Caco-2 (cell line): Measurements from ENCODE around the gene ZNF181. TPM values are rescaled to one million over a fixed set of nuclear protein-coding genes. Genes with fewer than 3 reads are reported as not detected.

Experiments
- BruUV-seq: library from RNA; stranded (reverse); fragments of 400-500 nt; replicated peaks from 2 replicates; lab custom pipeline; 2021; lab: Mats Ljungman, UMichigan
- CTCF ChIA-PET: fragments of 300-600 bp; sonication (Branson Sonifier 250); formaldehyde crosslinking; loops from one replicate; lab custom pipeline; 2022; ENCODE audit warnings: antibody characterized with exemption; lab: Charles Lee
- POLR2A ChIA-PET: fragments of 300-600 bp; sonication (Branson Sonifier 250); formaldehyde crosslinking; loops from one replicate; lab custom pipeline; 2022; ENCODE audit warnings: antibody characterized with exemption; lab: Charles Lee
- DNase-seq, 2 experiments: peaks; one replicate each; pipeline versions ENCODE4 v3.0.0 to v3.0.0-alpha.2; 2020 to 2022
- H3K27me3 ChIP-seq: replicated peaks from 2 replicates; pipeline ENCODE4 v1.6.0; 2011; ENCODE audit warnings: low read length; ENCODE audit not compliant: control insufficient read depth, insufficient read depth
- H3K36me3 ChIP-seq: 2 replicates; pipeline ENCODE4 v1.5.1; 2011; ENCODE audit warnings: low read length; ENCODE audit not compliant: control insufficient read depth, insufficient read depth
- H3K4me1 ChIP-seq: fragments of 250-450 bp; sonication (Bioruptor Pico); 2 replicates; pipeline ENCODE4 v1.5.1; 2020; ENCODE audit warnings: mild to moderate bottlenecking
- H3K4me3 ChIP-seq: 2 replicates; pipeline ENCODE4 v1.5.1; 2011; ENCODE audit warnings: low read depth, mild to moderate bottlenecking, control low read depth, low read length
- H3K9me3 ChIP-seq: fragments of 250-450 bp; sonication (Bioruptor Pico); 2 replicates; pipeline ENCODE4 v1.5.1; 2020; ENCODE audit warnings: mild to moderate bottlenecking, moderate library complexity
- H3K27ac Mint-ChIP-seq: one replicate; pipeline ENCODE4 v1.8.0; 2022; ENCODE audit warnings: mixed read lengths; ENCODE audit not compliant: unreplicated experiment
- H3K27me3 Mint-ChIP-seq: one replicate; pipeline ENCODE4 v1.8.0; 2022; ENCODE audit warnings: mixed read lengths; ENCODE audit not compliant: insufficient read depth, unreplicated experiment
- H3K36me3 Mint-ChIP-seq: one replicate; pipeline ENCODE4 v1.8.0; 2022; ENCODE audit warnings: mild to moderate bottlenecking, mixed read lengths; ENCODE audit not compliant: insufficient read depth, unreplicated experiment
- H3K4me1 Mint-ChIP-seq: one replicate; pipeline ENCODE4 v1.8.0; 2022; ENCODE audit warnings: low read depth, mixed read lengths; ENCODE audit not compliant: unreplicated experiment
- H3K4me3 Mint-ChIP-seq: one replicate; pipeline ENCODE4 v1.8.0; 2022; ENCODE audit warnings: mild to moderate bottlenecking, moderate library complexity, mixed read lengths; ENCODE audit not compliant: unreplicated experiment
- H3K9me3 Mint-ChIP-seq: one replicate; pipeline ENCODE4 v1.8.0; 2022; ENCODE audit warnings: mixed read lengths; ENCODE audit not compliant: unreplicated experiment
- intact Hi-C: fragments of 100-400 bp; cut with micrococcal nuclease; formaldehyde crosslinking; loops from one replicate; pipeline ENCODE4 v1.10.0; 2022; ENCODE audit not compliant: unreplicated experiment
- total RNA-seq: library from RNA; stranded (reverse); gene quantifications from 2 replicates; pipeline ENCODE4 v1.2.3, GENCODE V29; 2022
- TF ChIP-seq, protein P1 (sequence below), 2 experiments: fragments of 200-600 bp in 1 of 2; IDR thresholded peaks; 1 replicate in 1 of 2; 2 replicates in 1 of 2; pipeline versions ENCODE4 v1.5.1 to v1.8.0; 2011 to 2022; ENCODE audit warnings: antibody characterized with exemption in 1 of 2, control low read depth in 1 of 2, inconsistent platforms in 1 of 2, low read depth in 1 of 2, low read length in 1 of 2, mild to moderate bottlenecking in 1 of 2, moderate library complexity in 1 of 2; ENCODE audit not compliant: insufficient read depth in 1 of 2, severe bottlenecking in 1 of 2, unreplicated experiment in 1 of 2

Gene ZNF181
- total RNA-seq, 1 experiment from 2014 or later = 5.4 TPM

DNA sequence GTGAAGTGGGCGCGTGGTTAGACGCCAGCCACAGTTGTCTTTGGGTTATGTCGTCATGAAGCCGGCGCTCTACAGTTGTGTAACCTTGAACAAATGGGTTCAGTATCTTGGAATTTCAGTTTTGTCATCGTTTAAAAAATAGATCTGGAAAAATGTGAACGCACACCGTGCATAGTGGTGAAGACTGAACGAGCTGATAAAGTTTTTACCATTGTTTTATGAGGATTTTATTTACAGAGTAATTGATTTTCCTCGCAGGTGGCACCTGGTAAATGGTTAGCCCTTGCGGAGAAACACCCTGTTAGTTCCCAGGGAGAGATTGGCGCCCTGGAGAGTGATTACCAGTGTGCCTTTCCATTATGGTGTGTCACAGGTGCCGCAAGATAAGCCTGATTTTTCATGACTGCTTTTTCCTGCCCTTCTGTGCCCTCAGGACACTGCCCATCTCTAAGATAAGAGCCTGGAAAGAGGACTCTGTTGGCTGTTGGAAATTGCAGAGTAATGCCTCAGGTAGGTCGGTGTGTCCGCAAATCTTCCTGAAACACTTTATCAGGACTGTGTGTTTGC lies 577 bp downstream of the ZNF181 start:
- Histone ChIP-seq H3K9me3 (0 out of 2 replicates have a peak, but pooled peaks cover 4% of the 10 kb centered on the region), H3K27me3 (no peaks in the 10 kb centered on the region), H3K4me3 (peak overlapping the region; percentile 62), H3K36me3 (no peaks in the 10 kb centered on the region; the same call in 1 of the 2 replicates), H3K4me1 (peaks cover 7% of the 10 kb centered on the region)
- Mint-ChIP-seq H3K27me3 (no peaks in the 10 kb centered on the region), H3K4me3 (peak overlapping the region; percentile 72), H3K27ac (peak overlapping the region; percentile 74), H3K9me3 (peaks cover 9% of the 10 kb centered on the region), H3K36me3 (peaks cover 24% of the 10 kb centered on the region), H3K4me1 (peaks cover 10% of the 10 kb centered on the region)
- ChIA-PET CTCF (no interaction called here), POLR2A (no interaction called here)
- TSS peak; percentile 49 for BruUV-seq
- DNase-seq = peak; percentile 13 to 42
- intact Hi-C loops = loop anchor here (1.0 kb wide), 1 partner anchor 39 kb away; the partner anchor contains the start of gene ZNF599
- TF ChIP-seq, protein P1, sequence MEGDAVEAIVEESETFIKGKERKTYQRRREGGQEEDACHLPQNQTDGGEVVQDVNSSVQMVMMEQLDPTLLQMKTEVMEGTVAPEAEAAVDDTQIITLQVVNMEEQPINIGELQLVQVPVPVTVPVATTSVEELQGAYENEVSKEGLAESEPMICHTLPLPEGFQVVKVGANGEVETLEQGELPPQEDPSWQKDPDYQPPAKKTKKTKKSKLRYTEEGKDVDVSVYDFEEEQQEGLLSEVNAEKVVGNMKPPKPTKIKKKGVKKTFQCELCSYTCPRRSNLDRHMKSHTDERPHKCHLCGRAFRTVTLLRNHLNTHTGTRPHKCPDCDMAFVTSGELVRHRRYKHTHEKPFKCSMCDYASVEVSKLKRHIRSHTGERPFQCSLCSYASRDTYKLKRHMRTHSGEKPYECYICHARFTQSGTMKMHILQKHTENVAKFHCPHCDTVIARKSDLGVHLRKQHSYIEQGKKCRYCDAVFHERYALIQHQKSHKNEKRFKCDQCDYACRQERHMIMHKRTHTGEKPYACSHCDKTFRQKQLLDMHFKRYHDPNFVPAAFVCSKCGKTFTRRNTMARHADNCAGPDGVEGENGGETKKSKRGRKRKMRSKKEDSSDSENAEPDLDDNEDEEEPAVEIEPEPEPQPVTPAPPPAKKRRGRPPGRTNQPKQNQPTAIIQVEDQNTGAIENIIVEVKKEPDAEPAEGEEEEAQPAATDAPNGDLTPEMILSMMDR (IDR thresholded peaks at IDR 0.05; ENCODE audit: insufficient read depth in 1 of 2, low read depth in 1 of 2, low read length in 1 of 2, severe bottlenecking in 1 of 2, unreplicated experiment in 1 of 2) = no peak

DNA sequence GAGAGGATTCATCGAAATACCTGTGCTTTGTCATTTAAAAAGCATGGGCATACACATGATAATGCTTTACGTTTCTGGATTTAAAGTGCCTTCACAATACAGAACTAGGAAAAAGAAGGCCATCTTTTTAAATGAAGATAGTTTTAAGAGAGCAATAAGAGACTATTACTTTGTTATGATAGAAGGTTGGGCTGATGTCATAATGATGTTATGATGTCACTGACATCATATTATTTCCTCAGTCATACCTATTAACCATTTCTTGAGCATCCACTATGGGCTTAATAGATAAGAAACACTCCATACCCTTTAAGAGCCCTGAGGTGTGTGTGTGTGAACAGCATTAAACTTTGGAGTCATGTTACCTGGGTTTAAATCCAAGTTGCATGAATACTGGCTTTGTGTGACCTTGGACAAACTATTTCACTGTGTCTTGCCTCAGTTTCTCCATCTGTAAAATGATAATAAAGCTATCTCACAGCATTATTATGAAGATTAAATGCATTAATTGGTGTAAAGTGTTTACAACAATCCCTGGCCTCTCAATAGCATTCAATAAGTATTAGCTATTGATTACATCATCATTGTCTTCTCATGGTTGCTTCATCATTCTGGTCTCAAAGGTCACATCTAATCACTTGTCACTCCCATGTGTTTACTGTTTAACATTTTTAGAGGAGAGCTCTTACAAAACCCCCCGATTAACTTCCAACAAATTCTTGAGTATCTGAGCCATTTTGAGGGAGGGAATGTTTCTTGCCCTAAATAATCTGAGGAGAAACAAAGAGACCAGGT lies 11.1 kb downstream of the ZNF181 start:
- intact Hi-C loops = no loop called here
- H3K27ac Mint-ChIP-seq = no peak overlapping the region
- peaks cover 10% of the 10 kb centered on the region for H3K9me3 ChIP-seq
- H3K36me3 Mint-ChIP-seq = peaks cover 4% of the 10 kb centered on the region
- no peaks in the 10 kb centered on the region for H3K4me1 Mint-ChIP-seq
- H3K4me3 Mint-ChIP-seq = no peak overlapping the region
- TF ChIP-seq, protein P1 (IDR thresholded peaks at IDR 0.05; ENCODE audit: insufficient read depth in 1 of 2, low read depth in 1 of 2, low read length in 1 of 2, severe bottlenecking in 1 of 2, unreplicated experiment in 1 of 2) = no peak
- DNase-seq = no peak
- no TSS peak for BruUV-seq
- CTCF ChIA-PET = no interaction called here
- H3K9me3 Mint-ChIP-seq = peaks cover 20% of the 10 kb centered on the region
- POLR2A ChIA-PET = no interaction called here
- no peaks in the 10 kb centered on the region for H3K27me3 Mint-ChIP-seq
- no peaks in the 10 kb centered on the region for H3K27me3 ChIP-seq
- H3K36me3 ChIP-seq = no peaks in the 10 kb centered on the region
- no peak overlapping the region for H3K4me3 ChIP-seq
- H3K4me1 ChIP-seq = no peaks in the 10 kb centered on the region

DNA sequence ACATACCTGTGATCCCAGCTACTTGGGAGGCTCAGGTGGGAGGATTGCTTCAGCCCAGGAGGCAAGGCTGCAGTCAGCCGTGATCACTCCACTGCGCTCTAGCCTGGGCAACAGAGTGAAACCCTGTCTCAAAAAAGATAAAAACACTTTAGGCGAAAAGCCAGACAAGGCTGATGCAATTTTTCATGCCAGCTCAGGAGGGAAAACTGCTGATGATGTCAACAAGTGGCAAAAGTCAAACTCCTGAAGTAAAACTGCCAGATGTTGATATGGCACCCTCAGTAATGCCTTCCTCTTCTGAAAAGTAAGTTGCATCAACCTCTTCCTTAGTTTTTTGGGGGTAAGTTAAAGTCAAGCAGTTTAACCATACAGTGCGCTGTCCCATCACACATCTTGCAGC lies 23.4 kb downstream of the ZNF181 start:
- no TSS peak for BruUV-seq
- Histone ChIP-seq H3K36me3 (no peaks in the 10 kb centered on the region), H3K4me3 (no peak overlapping the region), H3K27me3 (no peaks in the 10 kb centered on the region), H3K4me1 (no peaks in the 10 kb centered on the region), H3K9me3 (peaks cover 41% of the 10 kb centered on the region)
- ChIA-PET CTCF (interaction anchor here (0.6 kb wide), 1 partner anchor 1868 kb away, joined by 5 read pairs; no protein-coding TSS in a partner anchor), POLR2A (no interaction called here)
- DNase-seq = no peak
- Mint-ChIP-seq H3K27ac (no peak overlapping the region), H3K36me3 (no peaks in the 10 kb centered on the region), H3K4me3 (no peak overlapping the region), H3K4me1 (no peaks in the 10 kb centered on the region), H3K9me3 (peaks cover 62% of the 10 kb centered on the region), H3K27me3 (peaks cover 3% of the 10 kb centered on the region)
- TF ChIP-seq, protein P1 (IDR thresholded peaks at IDR 0.05; ENCODE audit: insufficient read depth in 1 of 2, low read depth in 1 of 2, low read length in 1 of 2, severe bottlenecking in 1 of 2, unreplicated experiment in 1 of 2) = no peak
- intact Hi-C loops = no loop called here
